GM18858 (cell line): Measurements from ENCODE around the gene NOP9.
"Not testable (repeated sequence)": the region's sequence is repeated elsewhere in the genome, so short reads cannot be mapped to it uniquely, and the experiment has no call there.

Experiments used
- ATAC-seq: cut with Tn5 transposase; IDR thresholded peaks from one replicate; pipeline ENCODE4 v1.9.1; 2021; ENCODE audit not compliant: unreplicated experiment

The NOP9 gene

DNA sequence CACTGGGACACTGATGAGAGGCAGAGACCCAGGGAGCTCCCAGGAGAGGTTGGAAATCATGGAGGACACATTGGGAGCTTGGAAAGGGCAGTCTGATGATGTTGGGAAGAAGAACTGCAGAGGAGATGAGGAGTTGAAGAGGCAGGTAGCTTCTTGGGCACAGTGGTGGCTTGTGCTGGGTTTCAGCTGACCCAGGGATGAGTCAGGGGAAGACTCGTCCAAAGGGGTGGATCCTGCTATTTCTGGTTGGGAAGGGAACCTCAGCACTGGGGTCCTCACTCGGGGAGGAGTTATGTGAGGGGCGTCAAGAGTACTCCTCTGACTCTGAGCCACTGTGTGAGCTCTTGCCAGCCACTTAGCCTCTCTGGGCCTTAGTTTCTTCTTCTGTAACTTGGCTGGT lies 23.7 kb downstream of the NOP9 start:
- ATAC-seq, result no peak

DNA sequence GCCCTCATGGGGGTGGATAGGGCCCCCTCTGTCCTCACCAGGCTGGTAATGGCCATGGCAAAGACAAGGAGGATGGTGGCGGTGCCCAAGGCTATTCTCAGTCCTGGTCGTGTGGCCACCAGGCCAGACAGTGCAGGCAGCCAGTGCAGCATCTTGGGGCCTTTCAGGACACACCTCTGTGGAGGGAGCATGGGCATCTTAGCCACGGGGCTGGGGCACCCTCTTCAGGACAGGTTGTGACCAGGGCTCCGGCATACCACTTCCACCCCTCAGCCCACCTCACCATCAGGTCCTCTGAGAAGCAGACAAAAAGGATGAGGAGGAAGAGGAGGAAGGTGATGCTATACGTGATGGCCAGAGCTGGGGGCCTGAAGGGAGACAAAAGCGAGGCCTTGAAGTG lies 24.4 kb downstream of the NOP9 start:
- no peak for ATAC-seq

DNA sequence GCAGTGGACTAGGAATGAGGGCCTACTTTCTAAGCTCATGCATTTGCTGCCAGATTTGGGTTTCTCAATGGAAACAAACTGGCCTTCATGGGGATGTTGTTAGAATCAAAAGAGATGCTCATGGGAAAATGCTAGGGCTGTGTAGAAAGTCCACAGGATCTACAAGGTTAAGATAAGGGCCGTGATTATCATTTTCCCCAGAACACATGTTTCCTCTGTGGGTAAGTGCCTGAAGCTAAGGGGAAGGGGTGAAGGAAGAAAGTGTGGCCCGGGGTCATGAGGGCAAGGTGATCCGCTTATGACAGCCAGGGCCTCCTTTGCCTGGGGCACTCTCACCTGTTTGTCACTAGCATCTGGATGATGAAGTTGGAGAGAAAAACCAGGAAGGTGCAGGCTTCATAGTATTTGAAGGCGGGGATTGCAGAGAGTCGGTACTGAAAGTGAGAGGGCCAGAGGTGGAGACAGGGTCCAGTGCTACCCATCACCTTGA lies 25.4 kb downstream of the NOP9 start:
- ATAC-seq, result no peak

DNA sequence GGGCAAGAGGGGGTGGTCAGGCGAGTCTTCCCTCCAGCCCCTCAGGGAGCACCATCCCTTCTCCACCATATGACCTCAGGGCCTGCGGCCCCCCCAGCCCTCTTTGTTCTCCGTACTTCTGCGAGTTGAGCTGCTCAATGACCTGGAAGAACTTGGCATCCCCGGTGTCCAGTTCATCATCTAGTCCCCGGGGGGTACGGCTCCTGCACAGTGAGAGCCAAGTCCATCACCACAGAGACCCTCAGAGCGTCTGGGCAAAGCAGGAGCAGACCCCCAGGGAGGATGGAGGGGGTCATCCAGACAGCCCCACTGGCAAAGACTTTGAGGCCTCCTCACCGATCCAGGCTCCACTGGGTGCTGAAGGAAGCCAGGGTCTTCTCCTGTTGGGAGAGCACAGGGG lies 26.3 kb downstream of the NOP9 start:
- no peak for ATAC-seq

DNA sequence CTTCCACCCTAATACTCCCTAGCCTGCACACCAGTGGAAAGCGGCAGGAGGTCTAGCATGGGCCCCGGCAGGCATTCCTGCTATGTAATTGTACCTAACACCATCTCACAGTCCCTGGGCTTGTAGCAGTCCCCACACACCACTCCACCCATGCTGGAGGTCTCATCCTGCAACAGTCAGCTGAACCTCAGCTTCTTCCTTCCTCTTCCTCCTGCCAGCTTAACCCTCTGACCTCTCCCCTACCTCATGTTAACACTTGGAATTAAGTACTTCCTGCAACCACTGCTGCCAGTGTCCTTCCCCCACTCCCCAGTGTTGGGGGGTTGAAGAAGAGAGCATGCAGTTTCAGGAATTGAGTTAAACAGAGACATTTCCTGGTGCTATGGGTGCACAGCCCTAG lies 27.7 kb downstream of the NOP9 start:
- no peak for ATAC-seq

DNA sequence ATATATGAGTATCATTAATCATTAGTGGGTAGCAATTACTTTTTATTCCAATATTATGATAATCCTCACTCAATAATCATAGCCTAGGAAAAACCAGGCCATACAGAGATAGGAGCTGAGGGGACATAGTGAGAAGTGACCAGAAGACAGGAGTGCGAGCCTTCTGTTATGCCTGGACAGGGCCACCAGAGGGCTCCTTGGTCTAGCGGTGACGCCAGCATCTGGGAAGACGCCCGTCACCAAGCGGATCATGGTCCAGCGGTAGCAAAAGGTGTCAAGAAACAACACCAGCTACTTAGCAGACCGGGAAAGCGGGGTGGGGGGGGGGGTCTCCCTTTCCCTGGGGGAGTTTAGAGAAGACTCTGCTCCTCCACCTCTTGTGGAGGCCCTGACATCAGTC lies 28.3 kb downstream of the NOP9 start:
- ATAC-seq, result not testable (repeated sequence)

DNA sequence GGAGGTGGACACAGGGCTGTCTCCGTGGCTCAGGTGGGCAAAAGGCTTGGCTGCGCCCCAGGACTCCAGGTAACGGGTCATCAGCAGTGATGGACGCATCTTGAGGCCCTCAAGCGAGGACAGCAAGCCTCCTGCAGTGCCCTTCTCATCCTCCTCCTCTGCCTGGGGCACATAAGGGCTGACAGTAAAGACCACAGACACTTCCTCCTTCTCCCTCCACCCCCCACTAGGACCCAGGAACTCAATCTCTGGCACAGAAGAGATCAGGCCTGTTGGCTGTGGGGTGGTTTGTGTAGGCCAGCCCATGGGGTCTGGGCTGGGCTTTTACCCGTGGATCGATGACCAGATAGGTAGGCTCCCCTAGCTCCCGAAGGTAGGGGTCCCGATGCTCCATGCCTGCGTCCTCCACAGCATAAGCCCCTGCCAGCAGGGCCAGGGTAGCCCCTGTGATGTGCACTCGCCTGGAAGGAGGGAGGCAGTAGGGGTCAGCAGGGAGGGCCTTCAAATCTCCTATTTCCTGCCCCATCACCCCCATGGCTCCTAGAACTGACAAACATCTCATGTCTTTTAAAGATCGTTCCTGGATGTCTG lies 29.5 kb downstream of the NOP9 start:
- no peak for ATAC-seq

DNA sequence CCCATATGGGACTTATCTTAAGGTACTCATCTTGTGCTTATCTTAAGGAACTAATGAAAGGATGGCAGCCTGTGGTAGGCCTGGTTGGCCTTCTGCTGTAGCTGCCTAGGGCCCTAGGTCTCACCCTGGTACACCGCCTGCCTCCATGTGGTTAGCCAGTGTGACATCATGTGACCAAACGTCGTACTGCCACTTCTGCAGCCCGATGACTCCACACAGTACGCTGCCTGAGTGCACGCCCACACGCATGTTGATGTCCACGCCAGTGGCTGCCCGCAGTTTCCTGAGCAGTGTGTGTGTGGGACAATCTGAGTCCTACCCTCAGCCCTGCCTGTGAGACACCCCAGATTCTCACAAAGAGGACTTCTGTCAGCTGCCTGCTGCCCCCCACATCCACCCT lies 30.1 kb downstream of the NOP9 start:
- ATAC-seq, result no peak

DNA sequence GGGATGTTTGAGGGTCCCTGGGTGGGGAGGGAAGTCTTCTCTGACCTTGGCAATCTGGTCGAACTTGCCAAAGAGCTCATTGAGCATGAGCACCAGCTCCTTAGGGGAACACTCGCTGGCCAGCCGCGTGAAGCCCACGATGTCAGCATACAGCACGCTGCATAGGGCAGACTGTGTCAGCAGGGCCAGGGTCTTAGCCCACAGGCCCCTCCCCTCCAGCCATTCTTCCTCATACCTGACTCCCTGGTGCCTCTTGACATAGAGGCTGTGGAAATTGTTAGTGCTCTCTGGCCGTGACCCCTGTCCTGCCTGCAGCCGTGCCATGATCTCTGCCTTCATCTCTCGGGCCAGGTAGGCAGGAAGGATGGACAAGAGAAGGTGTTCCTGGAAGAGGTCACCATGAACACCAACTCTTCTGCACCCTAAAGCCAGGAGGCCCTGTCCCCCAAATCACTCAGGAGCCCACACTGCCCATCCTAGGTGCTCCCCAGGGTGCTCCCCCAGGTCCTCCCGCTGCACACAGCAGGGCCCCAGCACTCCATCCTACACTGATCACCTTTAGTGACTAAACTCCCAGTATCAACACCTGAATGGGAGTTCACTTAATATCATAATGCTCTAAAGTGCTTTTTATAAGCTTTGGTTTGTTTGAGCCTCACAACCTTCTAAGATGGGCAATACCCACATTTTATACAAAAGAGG lies 31.5 kb downstream of the NOP9 start:
- no peak for ATAC-seq

DNA sequence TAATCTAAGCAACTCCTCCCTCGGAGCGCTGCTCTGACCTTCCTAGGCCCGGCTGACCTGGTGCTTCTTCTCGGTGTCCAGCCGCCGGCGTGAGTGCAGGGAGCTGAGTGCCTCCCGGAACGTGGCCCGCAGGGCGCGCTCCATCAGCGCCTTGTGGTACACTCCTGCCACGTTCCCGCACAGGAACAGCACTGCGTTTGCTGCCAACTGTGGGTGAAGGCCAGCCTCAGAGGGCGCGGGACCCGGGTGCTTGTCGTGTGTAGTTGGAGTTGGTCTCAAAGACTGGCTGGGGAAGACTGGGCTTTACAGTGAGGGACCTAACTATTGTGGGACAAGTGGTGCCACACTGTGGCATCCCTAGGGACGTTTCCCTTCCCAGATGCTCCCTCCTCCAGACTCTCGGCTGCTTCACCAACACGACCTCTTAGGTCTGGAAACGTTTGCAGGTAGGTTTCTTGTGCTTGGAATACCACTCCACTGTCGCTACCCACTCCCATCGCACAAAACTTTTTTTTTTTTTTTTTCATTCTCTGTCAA lies 32.1 kb downstream of the NOP9 start:
- no peak for ATAC-seq

DNA sequence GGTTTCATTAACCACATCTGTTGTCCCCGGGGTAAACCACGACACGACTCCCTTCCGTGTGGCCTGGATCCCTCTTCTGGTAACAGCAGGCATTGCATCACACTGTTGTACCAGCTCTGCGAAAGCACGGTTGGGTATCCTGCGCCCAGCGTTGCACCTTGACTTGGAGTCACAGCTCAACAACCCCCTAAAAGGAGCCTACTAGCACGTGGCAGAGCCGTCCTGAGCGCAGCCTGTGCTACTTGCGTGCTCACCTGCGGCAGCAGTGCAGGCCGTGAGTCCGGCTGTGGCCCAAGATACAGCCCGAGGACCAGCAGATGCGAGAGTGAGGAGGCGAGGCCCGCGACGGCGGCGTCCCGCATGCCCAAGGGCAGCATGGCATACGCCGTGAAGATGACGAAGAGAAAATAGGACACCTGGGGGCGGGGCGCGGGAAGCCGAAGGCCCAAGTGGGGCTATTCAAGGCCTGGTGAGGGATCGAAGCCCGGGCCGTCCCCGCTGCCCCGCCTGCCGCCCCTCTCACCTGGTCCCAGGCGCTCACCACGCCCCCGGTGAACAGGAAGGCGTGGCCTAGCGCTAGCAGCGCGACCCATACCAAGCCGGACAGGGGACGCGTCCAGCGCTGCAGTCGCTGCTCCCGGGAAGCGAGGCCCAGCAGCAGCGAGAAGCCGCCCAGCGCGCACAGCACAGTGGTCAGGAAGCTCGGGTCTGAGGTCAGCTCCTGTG lies 32.8 kb downstream of the NOP9 start:
- peak; percentile 71 for ATAC-seq

DNA sequence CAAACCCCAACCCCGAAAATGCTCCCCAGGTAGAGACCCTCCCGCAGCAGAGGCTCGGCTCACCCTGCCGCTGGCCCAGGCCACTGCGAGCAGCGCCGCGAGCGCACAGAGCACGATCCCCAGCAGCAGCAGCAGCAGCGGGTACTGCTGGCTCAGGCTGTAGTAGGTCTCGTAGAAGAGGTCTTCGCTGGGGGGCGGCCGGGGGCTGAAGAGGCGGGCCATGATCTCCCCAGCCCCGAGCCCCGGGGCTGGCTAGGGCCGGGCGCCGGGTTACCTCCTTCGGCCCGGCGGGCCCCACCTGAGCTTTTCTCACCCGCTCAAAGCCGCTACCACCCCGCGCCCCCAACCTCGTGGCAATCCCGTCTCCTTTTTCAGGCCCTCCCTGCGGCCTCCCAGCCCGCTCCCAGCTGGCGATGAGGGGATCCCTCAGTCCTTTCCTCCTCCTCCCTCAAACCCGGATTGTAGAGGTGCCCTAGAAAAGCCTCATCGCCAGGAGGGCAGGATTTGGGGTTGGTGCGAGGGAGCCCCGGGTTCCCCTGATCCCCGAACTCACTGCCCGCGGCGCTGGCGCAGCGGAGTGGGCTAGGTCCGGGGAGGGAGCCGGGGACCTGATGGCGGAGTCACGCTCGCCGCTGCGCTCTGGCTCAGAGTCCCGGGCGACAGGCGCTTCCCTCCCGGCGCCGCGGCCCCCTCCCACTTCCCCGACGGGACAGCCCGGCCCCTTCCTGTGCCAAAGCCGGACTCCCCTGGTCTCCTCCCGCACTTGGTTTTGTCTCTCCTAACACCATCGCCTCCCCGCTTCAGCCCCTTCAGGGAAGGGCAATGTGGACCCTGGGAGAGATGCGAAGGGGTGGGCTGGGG lies 35.0 kb downstream of the NOP9 start, which contains the start of gene ADCY4:
Gene ADCY4, minus strand, starts transcription at position 641 of the 861 bp plus-strand sequence. Its CDS starts 419 bp downstream, at position 222.
- ATAC-seq, result no peak

DNA sequence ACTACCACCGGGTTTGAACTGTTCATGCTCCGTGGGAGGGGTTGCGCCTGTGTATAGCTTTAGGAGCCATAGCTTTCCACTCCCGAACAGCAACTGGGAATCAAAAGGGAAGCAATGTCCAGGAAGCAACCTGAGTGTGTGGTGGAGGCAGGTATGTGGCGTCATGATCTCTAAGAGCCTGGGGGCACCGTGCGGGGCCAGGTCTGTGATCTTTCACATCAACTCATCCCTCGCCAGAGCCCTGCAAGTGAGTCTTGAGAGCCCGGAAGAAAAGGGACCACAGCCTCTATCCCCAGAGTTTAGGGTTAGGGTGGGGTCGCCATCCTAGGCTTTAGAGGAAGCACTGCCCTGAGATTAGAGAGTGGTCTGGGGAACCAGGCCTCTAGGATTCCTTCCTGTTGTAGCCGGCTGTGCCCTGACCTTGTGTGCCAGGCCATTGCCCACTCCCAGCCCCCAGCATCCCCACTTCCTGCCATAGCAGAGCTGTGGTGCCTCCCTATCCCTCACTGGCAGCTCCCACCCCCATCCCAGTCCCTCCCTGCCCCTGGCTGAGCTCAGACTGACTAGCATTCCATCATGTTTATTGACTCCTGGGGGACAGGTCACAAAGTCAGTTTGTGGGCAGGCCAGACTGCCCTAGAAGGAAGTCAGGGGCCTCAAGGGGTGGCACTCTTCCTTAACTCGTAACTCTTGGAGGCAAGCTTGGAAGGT lies 36.0 kb downstream of the NOP9 start:
- ATAC-seq, result no peak

DNA sequence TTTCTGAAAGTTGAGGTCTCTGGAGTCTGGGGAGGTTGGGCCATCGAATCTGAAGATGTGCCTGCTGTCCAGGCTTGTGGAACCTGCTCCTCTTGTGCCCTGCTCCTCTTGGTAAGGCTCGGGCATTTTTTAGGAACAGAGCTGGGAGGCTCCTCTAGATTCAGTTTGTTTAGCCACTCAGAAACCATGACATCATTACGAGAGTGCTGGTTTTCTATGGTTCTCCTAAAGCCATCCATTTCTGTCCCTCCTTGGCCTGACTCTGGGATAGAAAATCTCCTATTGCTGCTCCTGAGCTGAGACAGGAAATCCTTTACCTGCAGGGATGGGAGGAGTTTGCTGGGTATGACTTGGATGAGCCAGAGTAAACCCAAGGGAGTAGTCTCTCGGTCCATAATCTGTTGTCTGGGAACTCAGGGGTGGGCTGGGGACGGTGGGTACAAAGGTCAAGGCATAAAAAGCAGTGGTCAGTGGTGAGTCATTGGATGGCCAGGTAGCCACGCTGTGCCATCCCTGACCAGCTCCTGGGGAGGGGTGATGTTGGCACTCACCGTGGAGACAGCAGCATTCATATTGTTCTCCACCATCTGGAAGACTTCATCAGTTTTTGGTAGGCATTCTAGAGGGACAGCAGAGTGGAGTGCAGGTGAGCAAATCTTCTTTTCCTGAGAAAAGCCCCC lies 37.6 kb downstream of the NOP9 start:
- ATAC-seq, result no peak

DNA sequence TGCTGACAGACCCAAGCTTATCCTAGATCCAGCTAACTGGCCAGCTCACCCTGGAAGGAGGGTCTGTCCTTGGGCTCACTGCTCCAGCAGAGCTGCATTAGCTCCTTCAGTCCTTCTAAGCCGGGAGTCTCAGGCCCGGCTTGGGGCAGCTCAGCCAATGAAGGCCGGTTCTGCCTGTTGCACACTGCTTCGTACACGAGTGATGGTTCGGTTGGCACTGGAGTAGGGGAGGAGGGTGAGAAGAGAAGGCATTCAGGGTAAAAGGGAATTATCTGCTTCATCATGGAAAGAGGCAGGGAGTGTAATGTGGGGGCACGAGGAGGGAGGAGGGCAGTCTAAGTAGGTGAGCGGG lies 38.1 kb downstream of the NOP9 start:
- ATAC-seq, result no peak

DNA sequence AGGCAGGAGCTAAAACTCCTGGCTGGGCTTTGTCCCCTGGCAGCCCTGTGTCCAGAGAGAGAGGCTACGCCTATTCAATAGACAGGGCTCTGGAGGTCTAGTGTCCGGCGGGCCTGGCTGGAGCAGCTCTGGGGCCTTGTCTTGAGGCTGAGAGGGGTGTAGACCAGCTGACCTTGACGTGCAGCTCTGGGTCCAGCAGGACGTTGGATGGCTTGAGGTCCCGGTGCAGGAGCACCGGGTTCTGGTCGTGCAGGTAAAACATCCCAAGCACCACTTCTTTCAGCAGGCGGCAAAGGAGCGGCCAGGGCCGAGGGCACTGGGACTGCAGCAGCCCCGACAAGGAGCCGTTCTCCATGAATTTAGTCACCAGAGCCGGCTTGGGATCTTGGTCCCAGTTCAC lies 39.2 kb downstream of the NOP9 start:
- ATAC-seq, result no peak

DNA sequence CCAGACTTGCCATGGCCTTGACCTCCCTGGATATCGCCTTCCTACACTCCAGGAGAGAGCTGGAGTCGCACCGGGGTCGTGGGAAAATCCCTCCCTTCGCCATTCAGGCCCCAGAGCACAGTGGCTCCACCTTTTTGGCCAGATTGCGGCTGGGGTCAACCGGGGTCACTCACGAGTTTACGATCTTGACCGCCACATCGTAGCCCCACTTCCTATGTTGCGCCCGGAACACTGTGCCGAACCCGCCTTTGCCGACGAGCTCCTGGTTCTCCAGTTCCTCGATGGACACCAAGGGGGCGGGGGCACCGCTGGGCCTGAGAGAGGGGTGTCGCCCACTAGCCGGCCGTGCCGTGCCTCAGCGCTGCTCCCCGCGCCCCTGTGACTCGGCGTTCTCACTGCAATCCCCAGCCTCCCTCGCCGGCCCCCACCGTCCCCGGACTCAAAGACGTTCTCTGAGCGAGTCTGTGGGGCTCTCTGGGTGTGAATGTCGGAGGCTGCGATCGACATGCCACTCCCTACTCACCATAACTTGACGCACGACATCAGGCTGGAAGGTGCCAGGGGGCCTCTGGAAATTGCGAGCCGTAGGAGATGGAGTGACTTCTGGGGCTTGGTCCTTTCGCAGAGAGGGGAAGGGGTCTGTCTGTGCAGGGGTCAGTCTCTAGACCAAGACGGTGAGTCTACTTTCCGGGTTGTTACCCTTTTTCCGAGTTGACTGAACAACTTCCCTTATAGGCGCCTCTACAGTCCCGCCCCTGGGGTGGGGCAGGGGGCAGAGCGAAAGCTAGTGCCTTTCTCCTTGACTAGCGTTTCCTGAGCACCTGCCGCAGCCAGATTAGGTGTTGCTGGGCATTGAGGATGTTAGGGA lies 39.9 kb downstream of the NOP9 start, which contains the start of gene RIPK3:
Gene RIPK3, minus strand, starts transcription at position 708 of the 868 bp plus-strand sequence. Its CDS starts 165 bp downstream, at position 543.
- peak; percentile 81 for ATAC-seq

DNA sequence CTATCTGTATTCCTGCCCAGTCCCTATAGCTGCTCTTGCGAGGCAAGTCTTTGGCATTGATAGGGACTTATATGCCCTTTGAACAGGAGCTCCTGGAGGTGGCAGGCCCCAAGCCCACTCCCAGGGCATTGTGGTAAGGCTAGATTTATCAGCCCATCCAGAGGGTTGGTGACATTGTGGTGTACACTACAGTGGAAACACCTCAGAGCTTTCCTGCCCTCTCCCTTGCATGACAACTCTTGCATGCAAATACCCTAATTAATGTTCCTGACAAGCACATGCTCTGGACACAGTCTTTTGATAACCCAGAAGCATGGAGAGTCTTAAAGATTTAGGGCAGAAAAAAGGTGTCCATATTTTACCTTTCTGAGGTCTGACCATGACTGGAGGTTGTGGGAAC lies 41.0 kb downstream of the NOP9 start:
- no peak for ATAC-seq

DNA sequence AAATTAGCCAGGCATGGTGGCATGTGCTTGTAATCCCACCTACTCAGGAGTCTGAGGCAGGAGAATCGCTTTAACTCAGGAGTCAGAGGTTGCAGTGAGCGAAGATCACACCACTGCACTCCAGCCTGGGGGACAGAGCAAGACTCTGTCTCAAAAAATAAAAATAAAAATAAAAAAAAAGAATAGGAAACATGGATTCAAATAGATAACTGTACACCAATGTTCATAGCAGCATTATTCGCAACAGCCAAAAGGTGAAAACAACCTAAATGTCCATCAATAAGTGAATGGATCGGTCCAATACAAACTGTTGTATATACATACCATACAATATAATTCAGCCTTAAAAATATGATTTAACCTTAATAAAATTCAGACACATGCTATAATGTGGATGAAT lies 43.2 kb downstream of the NOP9 start:
- ATAC-seq, result no peak
